HepG2 (cell line): Measurements from ENCODE around the gene TLX1. TPM values are rescaled to one million over a fixed set of nuclear protein-coding genes. Genes with fewer than 3 reads are reported as not detected.
A peak's percentile ranks its signal among the peaks of the same experiment; 100 is the strongest.

Experiments used
- ATAC-seq: fragments of 200-7000 bp; cut with Tn5 transposase; 3 replicates; pipeline ENCODE4 v1.9.1; 2020; ENCODE audit warnings: mild to moderate bottlenecking, moderate library complexity
- BruUV-seq: library from RNA; stranded (reverse); fragments of 400-500 nt; replicated peaks from 2 replicates; lab custom pipeline; 2021; lab: Mats Ljungman, UMichigan
- CTCF ChIA-PET: fragments of 300-600 bp; formaldehyde crosslinking; extraction: SDS; loops from one replicate; lab custom pipeline; 2021; ENCODE audit warnings: low total read pairs, inconsistent platforms, low intra/inter-chr PET ratio; lab: Yijun Ruan, JAX
- POLR2A ChIA-PET: fragments of 350-600 bp; sonication (Branson Sonifier 250); formaldehyde crosslinking; loops from one replicate; lab custom pipeline; 2020; ENCODE audit warnings: antibody characterized with exemption, inconsistent platforms; lab: Yijun Ruan, JAX
- DNase-seq: peaks from one replicate; pipeline ENCODE4 v3.0.0-alpha.2; 2015; ENCODE audit warnings: low spot score
- FAIRE-seq: peaks from 3 replicates; lab custom pipeline; 2011; peaks lifted over from hg19 to GRCh38; lab: Jason Lieb, UNC
- H2AFZ ChIP-seq: one replicate; pipeline ENCODE4 v1.6.1; 2011; ENCODE audit warnings: low read length, inconsistent platforms
- H3K27ac ChIP-seq: fragments of 300-600 bp; 3 replicates; pipeline ENCODE4 v1.8.0; 2011; ENCODE audit warnings: mixed run types, mild to moderate bottlenecking, mixed read lengths, low read length, inconsistent platforms; ENCODE audit not compliant: insufficient read depth; ENCODE audit errors: extremely low read length
- H3K27me3 ChIP-seq, 2 experiments: fragments of 200-600 bp in 1 of 2; 2 replicates in 1 of 2; 3 replicates in 1 of 2; pipeline versions ENCODE4 v1.6.0 to v1.8.0; 2011; ENCODE audit warnings: low read length in 2 of 2, mild to moderate bottlenecking in 2 of 2, moderate library complexity in 2 of 2, inconsistent platforms in 1 of 2; ENCODE audit not compliant: insufficient read depth in 2 of 2, control insufficient read depth in 1 of 2
- H3K36me3 ChIP-seq, 2 experiments: fragments of 200-600 bp in 1 of 2; replicated peaks in 1 of 2; 2 replicates in 1 of 2; 3 replicates in 1 of 2; pipeline versions ENCODE4 v1.5.1 to v1.8.0; 2011; ENCODE audit warnings: low read length in 2 of 2, inconsistent platforms in 1 of 2; ENCODE audit not compliant: insufficient read depth in 2 of 2, control insufficient read depth in 1 of 2
- H3K4me1 ChIP-seq: 2 replicates; pipeline ENCODE4 v1.5.1; 2012; ENCODE audit warnings: low read length, inconsistent platforms; ENCODE audit not compliant: insufficient read depth
- H3K4me2 ChIP-seq: 2 replicates; pipeline ENCODE4 v1.6.0; 2011; ENCODE audit warnings: low read depth, low read length, inconsistent platforms
- H3K4me3 ChIP-seq, 3 experiments: fragments of 200-600 bp in 1 of 3; sonication (generic), shearing (Covaris generic) in 1 of 3; replicated peaks in 1 of 3; 2 replicates each; pipeline ENCODE4 v1.5.1; 2011 to 2016; ENCODE audit warnings: low read length in 3 of 3, inconsistent platforms in 2 of 3, low read depth in 2 of 3, mild to moderate bottlenecking in 2 of 3, control low read depth in 1 of 3, mixed read lengths in 1 of 3; ENCODE audit not compliant: insufficient read depth in 1 of 3
- H3K79me2 ChIP-seq: one replicate; pipeline ENCODE4 v1.6.1; 2011; ENCODE audit warnings: low read length, inconsistent platforms; ENCODE audit not compliant: insufficient read depth
- H3K9ac ChIP-seq: 2 replicates; pipeline ENCODE4 v1.6.0; 2011; ENCODE audit warnings: mild to moderate bottlenecking, low read depth, low read length, inconsistent platforms; ENCODE audit not compliant: insufficient read depth
- H3K9me3 ChIP-seq: 2 replicates; pipeline ENCODE4 v1.5.1; 2012; ENCODE audit warnings: mild to moderate bottlenecking, low read length
- H4K20me1 ChIP-seq: 2 replicates; pipeline ENCODE4 v1.6.0; 2011; ENCODE audit warnings: inconsistent platforms, mild to moderate bottlenecking, low read length, moderate library complexity; ENCODE audit not compliant: insufficient read depth
- CCAR2 ChIP-seq: fragments of 200-400 bp; formaldehyde crosslinking; optimal IDR thresholded peaks from 2 replicates; pipeline ENCODE3; 2018; ENCODE audit warnings: low read depth, mild to moderate bottlenecking, low read length, moderate library complexity
- HNF1A ChIP-seq, 2 experiments: sonication (generic) in 1 of 2; formaldehyde crosslinking in 1 of 2; IDR thresholded peaks; 2 replicates each; pipeline versions ENCODE4 v1.4.0 to v1.6.1; 2016 to 2020; ENCODE audit warnings: borderline replicate concordance in 1 of 2, low read depth in 1 of 2, mild to moderate bottlenecking in 1 of 2, missing genetic modification reagents in 1 of 2
- SKI ChIP-seq: fragments of 450-650 bp; IDR thresholded peaks from one replicate; pipeline ENCODE4 v1.6.1; 2018; ENCODE audit warnings: mild to moderate bottlenecking; ENCODE audit not compliant: partially characterized antibody
- SMARCC2 ChIP-seq: fragments of 450-650 bp; IDR thresholded peaks from 2 replicates; pipeline ENCODE4 v1.6.1; 2017; ENCODE audit warnings: antibody characterized with exemption, mild to moderate bottlenecking
- WGBS: methylation state at CpG from one replicate; pipeline ENCODE4 v1.1.6; 2017; ENCODE audit warnings: low lambda C conversion rate; 5-methylcytosine and 5-hydroxymethylcytosine counted together
- in situ Hi-C: cut with HindIII; loops from 2 replicates; pipeline ENCODE4 v1.10.0; 2017; ENCODE audit warnings: low pct_unique_long_range_greater_than_20kb; ENCODE audit not compliant: extremely low pct_ligation_motif_present
- intact Hi-C: fragments of 100-400 bp; cut with micrococcal nuclease; formaldehyde crosslinking; loops from one replicate; pipeline ENCODE4 v1.10.0; 2022; ENCODE audit not compliant: unreplicated experiment
- polyA plus RNA-seq, 8 experiments: library from polyadenylated mRNA; depleted of rRNA in 3 of 8; stranded (reverse) in 7 of 8; unstranded in 1 of 8; fragments of >200 nt; fragmentation: Illumina TruSeq in 4 of 8; extraction: Trizol in 4 of 8; gene quantifications; 2 replicates each; pipeline versions ENCODE4 v1.2.1 to v1.2.3, GENCODE V29; 2011 to 2016; ENCODE audit warnings: low read depth in 4 of 8, missing spikeins in 1 of 8, mixed read lengths in 1 of 8; ENCODE audit not compliant: insufficient read depth in 1 of 8
- total RNA-seq, 5 experiments: library from RNA; depleted of rRNA; stranded (reverse); fragments of >200 nt; fragmentation: Illumina TruSeq; extraction: Trizol; gene quantifications; 2 replicates each; pipeline ENCODE4 v1.2.3, GENCODE V29; 2016; ENCODE audit warnings: low read depth in 1 of 5

Gene TLX1
- total and polyA plus RNA-seq, 2 of the 13 experiments (the other 11 are each of a cell fraction or from before 2014, with no cell fraction given) = 0.07 to 0.26 TPM

- Histone ChIP-seq H3K4me1 (peaks cover 25% of the 10 kb centered on the region), H3K9me3 (no peaks in the 10 kb centered on the region), H3K9ac (no peak overlapping the region), H3K4me2 (peak overlapping the region; percentile 90), H3K79me2 (no peaks in the 10 kb centered on the region), H2AFZ (no peak overlapping the region), H3K27me3 (peaks cover 5 to 40% of the 10 kb centered on the region in 2 experiments; a peak in 4 of 5 replicates), H3K4me3 (peak overlapping the region in 2 of 3 experiments; percentile 66 to 74; a peak in 4 of 6 replicates), H4K20me1 (no peaks in the 10 kb centered on the region), H3K36me3 (no peaks in the 10 kb centered on the region), H3K27ac (no peak overlapping the region)
- no peak for FAIRE-seq
- CTCF ChIA-PET = no interaction called here
- intact Hi-C loops (no loop called here), in situ Hi-C loops (no loop called here)
- no TSS peak for BruUV-seq
- TF ChIP-seq HNF1A (IDR thresholded peaks at IDR 0.05; ENCODE audit: low read depth) = no peak
- no peak for TF ChIP-seq HNF1A (CRISPR knock-in tag; IDR thresholded peaks at IDR 0.05; ENCODE audit: borderline replicate concordance)
- TF ChIP-seq SMARCC2 = no peak
- TF ChIP-seq CCAR2 = no peak
- no peak for TF ChIP-seq SKI
- POLR2A ChIA-PET = no interaction called here
- 46% methylated on average over 8 of the region's 15 CpGs for WGBS
- peak; percentile 18 for ATAC-seq
- no peak for DNase-seq
Measured at GRCh38 chr10:101121654-101122031, 9.5 kb upstream of the TLX1 start.
